GM18907 (cell line): ENCODE data around the gene BCAS3.
A peak's percentile ranks its signal among the peaks of the same experiment; 100 is the strongest.
"Not testable (repeated sequence)": the region's sequence is repeated elsewhere in the genome, so short reads cannot be mapped to it uniquely, and the experiment has no call there.

Experiments
- ATAC-seq: cut with Tn5 transposase; IDR thresholded peaks from one replicate; pipeline ENCODE4 v1.9.1; 2021; ENCODE audit warnings: mild to moderate bottlenecking, moderate library complexity; ENCODE audit not compliant: unreplicated experiment

BCAS3 gene

DNA sequence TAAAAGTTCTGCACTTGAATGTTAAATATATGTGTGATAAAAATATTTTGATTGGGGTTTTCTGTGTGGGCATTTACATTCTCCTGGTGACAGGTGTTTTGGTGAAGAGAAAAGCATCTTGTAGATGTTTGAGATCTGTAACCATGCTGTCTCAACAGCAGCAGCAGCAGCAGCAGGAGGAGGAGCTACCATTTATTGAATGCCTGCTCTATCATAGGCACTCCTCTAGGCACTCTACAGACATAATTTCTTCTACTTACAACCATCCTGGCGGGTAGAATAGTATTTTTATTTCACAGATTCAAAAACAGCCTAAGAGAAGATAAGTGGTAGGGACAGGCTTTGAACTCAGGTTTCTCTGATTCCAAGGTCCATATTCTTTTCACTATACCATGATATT lies 562.3 kb downstream of the BCAS3 start:
- no peak for ATAC-seq

DNA sequence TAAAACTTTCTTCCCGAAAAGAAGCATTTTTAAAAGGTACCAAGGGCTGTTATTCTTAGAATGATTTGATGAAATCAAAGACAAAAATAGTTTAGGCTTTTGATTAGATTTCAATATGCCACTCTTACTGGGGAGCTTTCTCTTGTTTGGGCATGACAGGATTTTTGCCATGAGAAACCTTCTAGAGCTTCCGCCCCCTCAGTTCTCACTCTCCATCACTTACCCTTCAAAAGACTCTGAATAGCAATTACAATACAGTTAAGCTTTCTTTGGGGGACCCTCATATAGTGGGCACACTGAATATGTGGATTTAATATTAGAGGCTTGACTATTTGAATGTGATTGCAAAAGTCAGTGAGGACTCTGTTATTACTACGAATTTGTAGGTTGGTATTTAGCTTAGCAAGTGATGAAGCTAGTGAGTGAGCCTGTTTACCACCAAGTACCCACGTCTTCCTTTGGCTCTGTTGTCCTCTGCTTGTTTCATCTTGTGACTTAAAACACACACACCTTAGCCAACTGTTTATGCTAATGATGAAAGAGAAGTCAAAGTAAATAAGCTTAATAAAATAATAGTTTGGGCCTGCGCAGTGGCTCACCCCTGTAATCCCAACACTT lies 563.3 kb downstream of the BCAS3 start:
- no peak for ATAC-seq

- not testable (repeated sequence) for ATAC-seq
Measured at GRCh38 chr17:61244988-61245387, 567.3 kb downstream of the BCAS3 start.

GRCh38 chr17:61245706-61246135 lies 568.1 kb downstream of the BCAS3 start:
- no peak for ATAC-seq

GRCh38 chr17:61247439-61247838 lies 569.8 kb downstream of the BCAS3 start:
- ATAC-seq: no peak

DNA sequence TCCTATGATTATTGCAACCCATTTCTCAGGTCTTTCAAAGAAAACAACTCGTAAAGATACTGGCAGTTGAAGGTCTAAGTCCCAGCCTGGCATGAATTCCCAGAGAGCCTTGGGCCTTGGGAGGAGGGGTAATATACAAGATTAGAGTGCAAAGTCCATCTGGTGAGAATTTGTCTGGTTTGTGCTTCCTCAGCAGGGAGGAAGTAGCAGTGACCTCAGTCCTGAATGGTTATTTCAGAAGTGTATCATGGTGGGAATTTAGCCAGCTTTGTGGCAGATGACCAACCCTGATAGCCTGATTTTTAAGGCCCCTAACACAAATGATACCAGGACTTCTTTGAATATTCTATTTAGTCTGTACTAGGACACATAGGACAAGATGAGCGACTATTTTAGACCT lies 570.7 kb downstream of the BCAS3 start:
- no peak for ATAC-seq

- no peak for ATAC-seq
Measured at GRCh38 chr17:61249649-61250299, 572.1 kb downstream of the BCAS3 start.

DNA sequence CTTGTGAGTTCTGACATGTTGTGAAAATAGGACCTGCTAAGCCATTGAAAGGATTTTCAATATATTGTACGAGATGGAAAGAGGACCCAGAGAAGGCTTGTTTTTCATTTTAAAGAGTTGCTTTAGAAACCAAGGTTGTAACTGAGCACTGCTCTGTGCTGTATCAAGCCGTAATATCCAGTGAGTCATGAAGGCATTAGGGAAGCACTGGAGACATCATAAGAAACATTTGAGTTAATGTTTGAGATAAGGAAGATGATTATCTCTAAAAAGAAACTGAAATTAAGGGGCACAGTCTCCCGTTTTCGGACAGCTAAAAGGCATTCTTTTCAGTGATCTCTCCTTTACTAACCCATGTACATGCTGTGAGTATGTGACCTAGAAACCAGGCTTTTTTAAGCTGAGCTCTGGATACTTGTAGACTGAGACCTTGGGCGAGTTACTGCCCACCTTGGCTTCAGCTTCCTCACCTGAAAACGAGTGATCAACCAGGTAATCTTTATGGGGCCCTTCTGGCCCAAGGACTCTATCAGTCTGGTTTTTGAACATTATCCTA lies 572.8 kb downstream of the BCAS3 start:
- ATAC-seq: no peak

DNA sequence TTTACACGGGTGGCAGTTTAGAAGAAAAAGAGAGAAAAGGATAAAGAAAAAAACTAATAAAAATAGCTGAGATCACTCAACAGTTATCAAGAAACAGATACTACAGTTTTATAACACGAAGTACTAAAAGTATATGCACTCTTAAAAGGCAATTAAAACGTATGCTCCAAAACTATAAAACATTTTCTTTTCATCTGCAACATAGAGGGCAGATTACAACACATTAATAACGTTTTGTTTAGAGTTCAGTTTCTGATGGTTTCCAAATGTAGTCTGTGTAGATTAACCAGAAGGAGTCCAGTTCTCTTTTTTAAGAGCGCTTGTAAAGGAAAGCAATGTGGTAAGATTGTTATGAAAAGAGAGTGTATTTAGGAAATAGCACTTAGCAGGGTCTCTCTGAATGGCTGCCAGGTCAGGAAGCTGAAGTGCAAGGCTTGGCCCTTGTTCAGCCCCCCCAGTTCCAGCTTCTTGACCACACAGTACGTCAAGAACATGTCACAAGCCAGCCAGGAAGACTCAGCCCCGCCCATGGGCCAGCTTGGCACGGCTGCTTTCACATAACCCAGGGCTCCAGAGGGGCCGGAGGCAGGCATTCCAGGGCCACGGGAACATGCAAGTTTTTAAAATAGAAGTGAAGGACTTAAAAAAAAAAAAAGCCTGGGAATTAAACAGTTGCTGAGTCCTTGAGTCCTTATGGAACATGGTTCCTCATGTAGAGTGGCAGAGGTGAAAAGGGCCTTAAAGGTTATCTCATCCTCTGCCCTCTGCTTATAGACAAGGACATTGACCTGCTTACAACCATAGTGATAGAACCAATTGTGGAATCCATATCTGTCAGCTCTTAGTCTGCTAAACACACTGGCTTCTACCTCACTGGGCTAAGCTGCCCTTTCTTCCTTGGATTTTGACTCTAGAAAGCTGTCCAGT lies 574.6 kb downstream of the BCAS3 start:
- ATAC-seq: peak; percentile 50

GRCh38 chr17:61253362-61253761 lies 575.7 kb downstream of the BCAS3 start:
- no peak for ATAC-seq

DNA sequence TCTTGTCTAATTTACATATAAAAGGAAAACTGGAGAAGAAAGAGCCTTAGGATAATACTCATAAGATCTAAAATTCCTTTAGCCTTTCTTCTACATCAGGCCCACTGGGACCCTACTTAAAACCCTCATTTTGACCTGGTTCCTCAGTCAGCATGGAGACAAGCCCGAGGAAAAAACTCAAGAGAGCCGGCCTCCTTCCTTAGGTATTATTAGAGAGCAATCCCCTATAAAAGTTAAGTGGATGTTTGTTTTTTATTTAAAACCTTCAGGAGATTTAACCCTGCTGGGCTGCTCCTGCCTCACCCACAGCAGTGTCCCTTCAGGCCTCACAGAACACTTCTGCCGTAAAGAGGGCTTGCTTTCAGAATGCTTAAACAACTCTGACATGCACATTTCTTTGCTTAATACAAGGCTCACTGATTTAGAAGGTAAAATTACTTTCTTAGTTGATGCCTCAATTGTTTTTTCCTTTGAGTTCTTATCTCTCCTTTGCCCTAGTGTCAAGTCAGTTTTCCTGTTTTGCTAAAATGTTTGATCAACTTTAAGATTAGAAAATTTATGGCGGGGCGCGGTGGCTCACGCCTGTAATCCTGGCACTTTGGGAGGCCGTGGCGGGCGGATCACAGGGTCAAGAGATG lies 576.4 kb downstream of the BCAS3 start:
- ATAC-seq: no peak

- ATAC-seq: no peak
Measured at GRCh38 chr17:61254904-61255303, 577.3 kb downstream of the BCAS3 start.

GRCh38 chr17:61255647-61256046 lies 578.0 kb downstream of the BCAS3 start:
- ATAC-seq: no peak

DNA sequence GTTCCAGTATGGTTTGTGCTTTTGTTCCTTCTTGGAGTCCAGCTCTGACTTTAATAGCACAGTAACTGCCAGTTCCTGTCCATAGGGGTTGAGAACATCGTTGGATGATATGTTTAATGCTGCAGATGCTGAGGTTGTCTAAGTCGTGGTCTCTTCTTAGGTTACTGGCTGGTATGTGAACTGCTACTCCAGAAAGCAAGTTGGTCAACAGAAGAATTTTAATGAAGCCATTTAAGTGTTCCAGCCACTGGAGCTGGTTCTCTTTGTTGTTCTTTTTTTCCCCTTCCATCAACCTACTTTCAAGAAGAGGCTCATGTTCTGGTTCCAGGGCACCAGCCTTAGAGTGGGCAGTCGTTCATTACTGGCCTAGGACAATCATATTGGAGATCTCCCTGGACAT lies 581.7 kb downstream of the BCAS3 start:
- no peak for ATAC-seq

- ATAC-seq: no peak
Measured at GRCh38 chr17:61260071-61260797, 582.6 kb downstream of the BCAS3 start.

DNA sequence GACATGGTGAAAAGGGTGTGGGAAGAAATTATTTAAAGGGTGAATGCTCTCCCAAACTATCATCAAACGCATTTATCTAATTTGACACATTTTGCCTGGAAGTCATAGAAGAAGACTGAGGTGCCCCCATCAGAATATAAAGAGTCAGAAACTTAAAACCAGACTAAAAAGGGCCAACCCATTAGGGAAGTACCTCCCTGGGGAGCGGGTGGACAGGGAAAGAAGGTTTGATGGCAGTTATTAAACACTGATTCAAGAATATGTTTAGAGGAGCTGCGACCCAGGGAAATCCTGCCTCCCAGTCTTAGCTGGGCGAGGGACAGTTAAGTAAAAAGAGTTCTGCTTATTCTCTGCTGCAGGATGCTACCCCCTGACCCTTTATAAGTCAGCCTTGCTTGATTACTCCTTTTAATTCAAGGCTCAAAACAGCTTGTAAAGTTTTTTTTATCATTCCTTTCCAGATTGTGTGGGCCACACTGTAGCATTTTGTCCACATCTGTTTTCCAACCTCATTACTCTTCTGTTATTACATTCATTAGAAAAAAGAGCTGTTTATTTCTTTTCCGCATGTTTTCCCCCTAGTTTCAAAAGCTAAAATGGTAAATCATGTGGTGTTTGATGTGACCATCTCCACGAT lies 583.5 kb downstream of the BCAS3 start:
- no peak for ATAC-seq

DNA sequence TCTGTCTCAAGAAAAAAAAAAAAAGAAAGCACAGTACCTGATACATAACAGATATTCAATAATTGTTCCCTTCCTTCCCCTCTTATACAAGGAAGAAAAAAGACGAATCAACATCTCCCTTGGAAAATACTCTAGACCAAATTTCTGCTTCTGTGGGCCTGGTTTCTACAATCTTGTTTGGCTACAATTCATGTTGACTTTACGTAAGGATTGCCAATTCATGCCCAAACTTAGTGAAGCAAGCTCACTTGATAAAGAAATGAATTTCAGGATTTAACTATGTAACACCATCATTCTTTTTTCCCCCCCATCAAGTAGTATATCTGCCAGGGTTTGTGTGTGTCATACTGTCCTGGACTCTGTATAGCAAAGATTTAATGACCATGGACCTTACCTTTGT lies 587.7 kb downstream of the BCAS3 start:
- ATAC-seq: no peak

DNA sequence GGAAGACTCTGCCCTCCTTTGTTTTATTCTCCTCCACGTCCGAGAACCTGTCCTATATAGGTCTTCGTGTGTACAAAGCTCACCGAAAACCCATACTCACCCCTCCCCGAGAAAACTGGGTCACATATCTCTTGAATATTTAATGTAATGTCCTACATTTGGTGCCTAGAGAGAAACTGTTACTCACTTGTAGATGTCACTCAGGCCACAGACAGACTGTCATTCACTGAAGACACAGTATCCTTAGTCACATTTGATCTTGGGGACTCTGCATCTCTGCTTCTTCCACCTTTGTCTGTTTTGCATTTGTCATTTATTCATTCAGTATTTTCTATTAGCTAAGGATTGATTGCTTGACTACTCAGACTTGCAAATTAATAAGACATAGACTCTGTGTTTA lies 590.2 kb downstream of the BCAS3 start:
- no peak for ATAC-seq

GRCh38 chr17:61275395-61275794 lies 597.7 kb downstream of the BCAS3 start:
- ATAC-seq: no peak

DNA sequence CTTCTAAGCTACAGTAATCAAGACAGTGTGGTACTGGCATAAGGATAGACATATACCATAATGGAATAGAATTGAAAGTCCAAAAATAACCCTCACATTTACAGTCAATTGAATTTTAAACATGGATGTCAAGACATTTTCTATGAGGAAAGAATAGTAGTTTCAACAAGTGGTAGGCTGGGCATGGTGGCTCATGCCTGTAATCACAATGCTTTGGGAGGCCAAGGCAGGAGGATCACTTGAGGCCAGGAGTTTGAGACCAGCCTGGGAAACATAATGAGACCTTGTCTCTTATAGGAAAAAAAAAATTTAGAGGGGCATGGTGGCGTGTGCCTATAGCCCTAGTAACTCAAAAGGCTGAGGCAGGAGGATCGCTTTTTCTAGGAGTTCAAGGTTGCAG lies 599.2 kb downstream of the BCAS3 start:
- no peak for ATAC-seq
